ENCODE data around the gene OR4D10. TPM values are rescaled to one million over a fixed set of nuclear protein-coding genes. Genes with fewer than 3 reads are reported as not detected.

The OR4D10 gene
- total RNA-seq, 2 experiments from 2014 or later: not detected

- no peak for ATAC-seq (ENCODE audit: poor library complexity)
- no peak overlapping the region for H3K27ac Mint-ChIP-seq
- H3K27me3 Mint-ChIP-seq: peaks cover 25% of the 10 kb centered on the region
- Histone ChIP-seq H3K27ac (ENCODE audit: low read depth in 1 of 2, low read length in 2 of 2) (no peak overlapping the region), H3K36me3 (ENCODE audit: insufficient read depth, low read length) (no peaks in the 10 kb centered on the region), H3K4me1 (ENCODE audit: insufficient read depth, low read length) (no peaks in the 10 kb centered on the region), H3K9me3 (ENCODE audit: control insufficient read depth in 1 of 2, insufficient read depth in 1 of 2, low read length in 2 of 2) (no peaks in the 10 kb centered on the region), H3K27me3 (ENCODE audit: control insufficient read depth in 1 of 2, insufficient read depth in 2 of 2, low read length in 2 of 2) (peaks cover 3 to 4% of the 10 kb centered on the region in 2 experiments), H3K4me3 (ENCODE audit: low read length) (no peak overlapping the region)
- DNase-seq: no peak
- H3K36me3 Mint-ChIP-seq (ENCODE audit: low read depth): no peaks in the 10 kb centered on the region
- H3K9me3 Mint-ChIP-seq: no peaks in the 10 kb centered on the region
- CTCF ChIA-PET: interaction anchor here (0.6 kb wide), 1 partner anchor 131 kb away, joined by 4 read pairs; no protein-coding TSS in a partner anchor
- intact Hi-C loops (cut with DNase I, micrococcal nuclease): no loop called here
- H3K4me1 Mint-ChIP-seq (ENCODE audit: low read depth): no peaks in the 10 kb centered on the region
- POLR2A ChIA-PET: no interaction called here
- H3K4me3 Mint-ChIP-seq: no peak overlapping the region
- no peak for TF ChIP-seq CTCF (IDR thresholded peaks at IDR 0.05)
Observed at GRCh38 chr11:59475176-59475575, 2.1 kb downstream of the OR4D10 start.

- no peak for ATAC-seq (ENCODE audit: poor library complexity)
- H3K4me3 Mint-ChIP-seq: no peak overlapping the region
- no peak overlapping the region for H3K4me3 ChIP-seq (ENCODE audit: low read length)
- intact Hi-C loops (cut with DNase I, micrococcal nuclease): no loop called here
- CTCF ChIA-PET: no interaction called here
- H3K9me3 Mint-ChIP-seq: no peaks in the 10 kb centered on the region
- POLR2A ChIA-PET: no interaction called here
- no peaks in the 10 kb centered on the region for H3K36me3 ChIP-seq (ENCODE audit: insufficient read depth, low read length)
- peaks cover 3 to 4% of the 10 kb centered on the region in 2 experiments for H3K27me3 ChIP-seq (ENCODE audit: control insufficient read depth in 1 of 2, insufficient read depth in 2 of 2, low read length in 2 of 2)
- peaks cover 15% of the 10 kb centered on the region for H3K27me3 Mint-ChIP-seq
- no peaks in the 10 kb centered on the region for H3K36me3 Mint-ChIP-seq (ENCODE audit: low read depth)
- no peaks in the 10 kb centered on the region for H3K9me3 ChIP-seq (ENCODE audit: control insufficient read depth in 1 of 2, insufficient read depth in 1 of 2, low read length in 2 of 2)
- no peak for TF ChIP-seq CTCF (IDR thresholded peaks at IDR 0.05)
- no peaks in the 10 kb centered on the region for H3K4me1 Mint-ChIP-seq (ENCODE audit: low read depth)
- no peak overlapping the region for H3K27ac ChIP-seq (ENCODE audit: low read depth in 1 of 2, low read length in 2 of 2)
- no peaks in the 10 kb centered on the region for H3K4me1 ChIP-seq (ENCODE audit: insufficient read depth, low read length)
- H3K27ac Mint-ChIP-seq: no peak overlapping the region
- DNase-seq: no peak
Observed at GRCh38 chr11:59479906-59480305, 6.8 kb downstream of the OR4D10 start.

- H3K9me3 ChIP-seq (ENCODE audit: control insufficient read depth in 1 of 2, insufficient read depth in 1 of 2, low read length in 2 of 2): no peaks in the 10 kb centered on the region
- no peak for TF ChIP-seq CTCF (IDR thresholded peaks at IDR 0.05)
- Mint-ChIP-seq H3K4me3 (no peak overlapping the region), H3K27me3 (peaks cover 11% of the 10 kb centered on the region), H3K27ac (no peak overlapping the region), H3K4me1 (ENCODE audit: low read depth) (no peaks in the 10 kb centered on the region), H3K36me3 (ENCODE audit: low read depth) (no peaks in the 10 kb centered on the region), H3K9me3 (no peaks in the 10 kb centered on the region)
- no peak for DNase-seq
- H3K36me3 ChIP-seq (ENCODE audit: insufficient read depth, low read length): no peaks in the 10 kb centered on the region
- intact Hi-C loops (cut with DNase I, micrococcal nuclease): no loop called here
- no peak overlapping the region for H3K27ac ChIP-seq (ENCODE audit: low read depth in 1 of 2, low read length in 2 of 2)
- H3K4me3 ChIP-seq (ENCODE audit: low read length): no peak overlapping the region
- CTCF ChIA-PET: no interaction called here
- H3K27me3 ChIP-seq (ENCODE audit: control insufficient read depth in 1 of 2, insufficient read depth in 2 of 2, low read length in 2 of 2): peaks cover 3 to 4% of the 10 kb centered on the region in 2 experiments
- POLR2A ChIA-PET: no interaction called here
- H3K4me1 ChIP-seq (ENCODE audit: insufficient read depth, low read length): no peaks in the 10 kb centered on the region
- ATAC-seq (ENCODE audit: poor library complexity): no peak
Observed at GRCh38 chr11:59480359-59480758, 7.2 kb downstream of the OR4D10 start.
